ENCODE measurements around the gene BAD.

The BAD gene

DNA sequence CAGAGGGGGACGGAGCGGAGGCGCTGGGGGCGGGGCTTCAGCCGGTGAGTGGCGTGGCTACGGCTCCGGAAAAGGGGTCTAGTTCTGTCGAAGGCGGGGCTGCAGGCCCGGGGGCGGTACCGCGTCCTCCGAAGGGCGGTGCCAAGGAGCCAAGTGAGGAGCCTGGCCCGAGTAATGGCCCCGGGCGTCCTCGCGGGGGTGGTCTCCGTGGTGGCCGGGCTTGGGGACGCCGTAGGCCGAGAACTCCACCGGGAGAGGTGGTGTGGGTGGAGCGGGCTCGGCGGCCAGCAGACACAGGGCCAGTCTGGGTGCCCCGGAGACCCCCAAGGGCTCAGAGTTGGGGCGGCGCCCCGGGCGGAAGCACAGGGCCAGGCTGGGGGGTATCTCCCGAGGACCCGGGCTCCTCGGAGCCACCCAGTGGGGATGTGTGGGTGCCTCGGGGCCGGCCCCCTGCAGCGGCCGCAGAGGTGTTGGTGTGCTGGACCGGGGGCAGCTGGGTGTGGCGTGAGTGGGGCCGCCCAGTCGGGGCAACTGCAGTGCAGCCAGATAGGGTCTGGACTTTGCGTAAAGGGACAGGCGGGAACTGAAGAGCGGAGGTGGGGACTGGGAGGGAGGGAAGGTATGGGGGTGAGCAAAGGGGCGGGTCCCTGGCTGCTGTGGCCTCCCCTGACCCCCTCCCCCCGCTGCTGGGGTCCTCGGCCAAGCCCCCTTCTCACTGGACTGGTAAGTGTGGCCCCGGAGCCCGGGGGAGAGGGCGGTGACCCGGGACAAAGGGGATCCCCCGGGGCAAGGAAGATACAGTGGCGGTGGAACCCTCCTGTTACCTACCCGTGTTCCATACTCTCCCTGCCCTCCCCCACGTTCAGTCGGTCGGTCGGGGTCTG, 42.7 kb downstream of the BAD start:
- DNase-seq: peak; percentile 99

DNA sequence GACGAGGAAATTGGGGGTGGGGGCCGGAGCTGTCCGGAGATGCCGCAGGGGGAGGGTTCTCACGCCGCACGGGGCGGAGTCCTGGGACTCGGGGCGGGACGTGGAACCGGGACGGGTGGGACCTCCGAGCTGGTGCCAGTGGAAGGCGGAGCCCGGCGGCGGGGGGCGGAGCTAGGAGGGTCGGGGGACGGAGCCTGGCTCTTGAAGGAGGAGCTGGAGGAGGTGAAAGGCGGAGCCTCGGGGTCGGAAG, 43.3 kb downstream of the BAD start:
- DNase-seq: no peak

DNA sequence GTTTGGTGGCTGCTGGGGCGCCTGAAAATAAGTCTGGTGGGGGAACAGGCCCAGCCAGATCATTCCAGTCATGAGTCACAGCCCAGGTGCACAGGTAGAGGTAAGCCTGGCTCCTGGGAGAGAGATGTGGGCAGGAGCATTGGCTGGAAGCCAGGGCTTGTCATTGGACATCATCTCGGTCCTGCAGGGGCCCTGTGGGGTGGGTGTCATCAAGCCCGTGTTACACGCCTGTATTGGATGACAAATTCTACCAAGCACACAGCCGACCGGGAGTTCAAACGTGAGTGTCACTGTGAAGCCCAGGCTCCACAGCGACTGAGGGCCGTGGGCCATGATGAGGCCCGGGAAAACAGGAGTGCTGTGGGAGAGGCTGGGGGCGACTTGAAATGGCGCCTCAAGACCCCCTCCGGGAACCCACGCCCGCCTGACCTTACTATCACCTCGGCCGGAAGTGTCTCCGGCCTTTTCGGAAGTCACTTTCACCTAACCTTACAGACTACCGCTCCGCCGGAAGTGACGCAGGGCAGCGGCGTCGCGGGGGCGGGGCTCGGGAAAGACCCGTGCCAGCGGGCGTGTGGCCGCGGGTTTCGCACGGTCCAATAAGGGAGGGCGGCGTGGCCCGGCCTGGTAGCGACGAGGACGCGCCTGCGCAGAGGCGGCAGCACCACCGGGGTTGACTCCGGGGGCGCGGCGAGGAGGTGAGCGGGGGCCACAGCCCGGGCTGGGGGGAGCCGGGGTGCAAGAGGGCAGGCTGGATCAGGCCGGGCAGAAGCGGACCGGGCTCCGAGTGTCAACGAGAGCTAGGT, 43.8 kb downstream of the BAD start, which contains the start of gene FKBP2:
Gene FKBP2, plus strand, starts transcription at position 661 of the 806 bp plus-strand sequence. CDS start 1,293 bp downstream, outside the sequence.
- DNase-seq: peak; percentile 99

DNA sequence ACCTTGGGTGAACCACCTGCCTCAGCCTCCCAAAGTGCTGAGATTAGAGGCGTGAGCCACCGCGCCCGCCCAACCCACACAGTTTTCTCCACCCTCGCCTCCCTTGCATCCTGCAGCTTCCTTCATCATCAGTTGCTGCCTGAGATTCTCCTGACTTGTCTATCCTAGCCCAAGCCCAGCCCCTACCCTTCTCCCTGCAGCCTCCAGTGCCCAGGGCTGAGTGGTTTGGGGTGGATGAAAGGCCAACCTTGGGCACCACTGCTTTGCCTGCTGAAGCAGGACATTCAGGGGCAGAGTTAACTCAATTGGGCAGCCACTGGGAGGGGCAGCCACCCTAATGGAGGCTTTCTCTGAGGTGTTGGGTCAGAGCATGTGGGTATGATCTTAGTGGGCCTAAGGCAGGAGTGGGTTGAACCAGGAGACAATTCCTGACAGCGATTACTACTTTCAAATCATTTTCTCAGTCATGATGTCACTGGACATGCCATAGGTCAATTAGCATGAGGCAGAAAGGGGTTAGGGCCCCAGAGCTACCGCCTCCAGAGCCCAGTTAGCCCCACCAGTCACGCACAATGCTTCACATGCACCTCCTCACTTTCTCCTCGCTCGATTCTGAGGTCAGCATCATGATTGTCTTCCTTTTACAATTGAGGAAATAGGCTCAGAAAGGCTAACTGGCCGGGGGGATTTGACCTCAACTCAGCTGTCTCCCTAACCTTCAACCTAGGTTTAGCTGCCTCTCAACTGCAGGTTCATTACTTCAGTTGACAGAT, 44.6 kb downstream of the BAD start:
- peak; percentile 84 for DNase-seq

DNA sequence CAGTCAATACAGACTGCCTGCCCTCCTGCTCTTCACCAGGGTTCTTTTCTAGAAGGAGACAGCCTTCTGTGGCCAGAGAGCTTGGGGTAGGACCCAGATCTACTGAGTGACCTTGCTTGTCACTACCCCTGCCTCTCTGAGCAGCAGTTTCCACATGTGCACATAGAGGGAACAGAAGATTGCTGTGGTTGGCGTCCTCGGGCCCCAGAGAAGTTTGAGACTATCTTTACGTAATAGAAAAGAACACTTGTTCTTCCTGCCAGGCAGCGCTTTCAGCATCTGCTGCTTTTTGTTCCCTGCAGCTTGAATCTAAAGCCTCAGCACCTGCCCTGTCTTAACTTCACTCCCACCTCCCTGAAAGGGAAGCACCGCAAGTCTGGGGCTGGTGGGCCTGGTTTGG, 45.5 kb downstream of the BAD start:
- no peak for DNase-seq

DNA sequence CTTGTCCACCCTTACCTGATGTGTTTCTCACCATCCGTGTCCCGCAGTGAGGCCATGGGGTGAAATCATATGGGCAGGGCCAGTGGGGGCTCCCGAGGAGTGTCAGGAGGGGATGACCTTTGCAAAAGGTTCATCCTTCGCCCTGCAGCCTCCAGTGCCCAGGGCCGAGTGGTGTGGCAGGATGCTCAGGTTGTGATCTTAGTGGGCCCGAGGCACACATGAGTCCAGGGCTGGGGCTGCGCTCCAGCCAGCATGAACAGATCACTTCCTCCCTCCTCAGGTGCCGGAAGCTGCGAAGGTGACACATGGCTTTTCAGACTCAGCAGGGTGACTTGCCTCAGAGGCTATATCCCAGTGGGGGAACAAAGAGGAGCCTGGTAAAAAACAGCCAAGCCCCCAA, 46.4 kb downstream of the BAD start:
- DNase-seq: no peak

DNA sequence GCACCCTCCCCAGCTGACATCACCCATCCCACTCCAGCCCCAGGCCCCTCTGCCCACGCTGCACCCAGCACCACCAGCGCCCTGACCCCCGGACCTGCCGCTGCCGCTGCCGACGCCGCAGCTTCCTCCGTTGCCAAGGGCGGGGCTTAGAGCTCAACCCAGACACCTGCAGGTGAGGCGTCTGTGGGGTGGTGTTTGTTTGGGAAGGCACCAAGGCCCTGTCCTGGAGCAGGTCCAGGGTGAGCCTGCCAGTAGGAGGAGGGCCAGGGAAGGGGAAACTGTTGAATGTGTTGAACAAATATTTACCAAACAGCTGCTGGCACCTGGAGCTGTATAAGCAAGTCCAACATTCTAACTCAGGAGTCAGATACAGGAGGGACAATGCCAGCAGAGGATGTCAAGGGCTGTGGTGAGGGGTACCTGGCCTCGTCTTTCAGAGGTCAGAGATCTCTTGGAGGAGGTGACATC, 46.9 kb downstream of the BAD start:
- no peak for DNase-seq

DNA sequence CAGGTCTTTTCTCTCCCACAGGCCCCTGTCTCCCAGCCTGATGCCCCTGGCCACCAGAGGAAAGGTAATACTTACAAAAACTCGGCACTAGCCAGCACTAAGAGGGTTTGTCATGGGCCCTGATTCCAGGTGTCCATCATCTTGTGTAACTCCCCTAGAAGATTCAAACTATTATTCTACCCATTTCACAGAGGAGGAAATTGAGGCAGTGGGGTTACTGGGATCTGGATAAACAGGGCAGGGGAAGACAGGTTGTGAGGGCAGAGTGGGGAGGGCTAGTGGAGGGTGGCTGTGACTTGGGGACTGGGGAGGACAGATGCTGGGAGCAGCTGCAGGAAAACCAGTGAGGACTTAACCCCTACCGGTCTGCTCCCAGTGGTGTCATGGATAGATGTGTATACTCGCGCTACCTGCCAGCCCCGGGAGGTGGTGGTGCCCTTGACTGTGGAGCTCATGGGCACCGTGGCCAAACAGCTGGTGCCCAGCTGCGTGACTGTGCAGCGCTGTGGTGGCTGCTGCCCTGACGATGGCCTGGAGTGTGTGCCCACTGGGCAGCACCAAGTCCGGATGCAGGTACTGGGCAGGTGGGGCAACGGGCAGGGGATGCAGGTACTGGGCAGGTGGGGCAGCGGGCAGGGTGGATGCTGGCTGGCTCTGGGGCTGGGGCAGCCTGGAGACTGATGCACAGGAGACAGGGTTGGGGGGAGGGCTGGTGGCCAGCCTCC, 48.9 kb downstream of the BAD start:
- no peak for DNase-seq

DNA sequence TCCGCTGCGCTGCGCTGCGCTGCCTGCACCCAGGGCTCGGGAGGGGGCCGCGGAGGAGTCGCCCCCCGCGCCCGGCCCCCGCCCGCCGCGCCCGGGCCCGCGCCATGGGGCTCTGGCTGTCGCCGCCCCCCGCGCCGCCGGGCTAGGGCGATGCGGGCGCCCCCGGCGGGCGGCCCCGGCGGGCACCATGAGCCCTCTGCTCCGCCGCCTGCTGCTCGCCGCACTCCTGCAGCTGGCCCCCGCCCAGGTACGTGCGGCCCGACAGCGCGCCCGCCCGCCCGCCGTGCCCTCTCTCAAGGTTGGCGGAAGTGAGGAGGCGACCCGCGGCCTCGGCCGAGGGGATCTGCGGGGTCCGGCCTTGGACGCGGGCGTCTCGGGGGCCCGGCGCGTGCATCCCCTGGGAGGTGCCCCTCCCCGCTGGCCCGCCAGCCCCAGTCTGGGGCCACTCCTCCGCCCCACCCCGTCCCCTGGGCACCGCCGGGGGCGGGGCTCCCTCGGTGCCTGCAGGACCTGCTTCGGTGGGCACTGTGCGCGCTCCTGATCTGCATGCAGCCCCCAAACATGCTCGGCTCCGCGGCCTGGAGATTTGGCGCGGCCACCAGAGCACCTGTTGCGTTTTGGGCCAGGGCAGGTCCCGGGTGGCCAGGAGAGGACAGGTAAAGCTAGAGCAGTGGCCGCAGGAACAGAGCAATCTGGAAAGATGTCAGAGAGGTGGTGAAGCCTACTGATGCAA, 49.7 kb downstream of the BAD start:
- DNase-seq: peak; percentile 49

DNA sequence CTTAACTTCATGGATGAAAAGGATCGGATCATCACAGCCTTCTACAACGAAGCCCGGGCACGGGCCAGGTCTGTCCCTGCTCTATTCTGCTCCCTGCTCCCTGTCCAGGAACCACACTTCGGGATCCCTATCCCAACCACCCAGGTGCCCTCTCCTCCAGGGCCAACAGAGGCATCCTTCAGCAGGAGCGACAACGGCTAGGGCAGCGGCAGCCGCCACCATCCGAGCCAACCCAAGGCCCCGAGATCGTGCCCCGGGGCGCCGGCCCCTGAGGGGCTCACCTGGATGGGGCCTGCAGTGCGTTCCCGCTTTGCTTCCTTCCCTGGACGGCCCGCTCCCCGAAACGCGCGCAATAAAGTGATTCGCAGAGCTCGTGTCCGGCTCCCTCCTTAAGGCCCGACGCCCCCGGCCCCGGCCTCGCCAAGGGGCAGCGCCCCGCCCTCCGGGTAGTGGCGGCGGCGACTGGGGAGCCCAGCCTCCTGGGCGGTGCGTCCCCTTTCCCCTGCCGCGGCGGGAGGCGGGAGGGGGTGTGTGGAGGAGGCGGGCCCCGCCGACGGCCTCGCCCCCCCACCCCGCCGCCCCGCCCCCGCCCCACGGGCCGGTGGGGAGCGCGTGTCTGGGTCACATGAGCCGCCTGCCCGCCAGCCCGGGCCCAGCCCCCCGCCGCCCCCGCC, 50.4 kb downstream of the BAD start, which contains the start of gene VEGFB:
Gene VEGFB, plus strand, starts transcription at position 672 of the 674 bp plus-strand sequence. CDS start 250 bp downstream, outside the sequence.
- peak; percentile 80 for DNase-seq

DNA sequence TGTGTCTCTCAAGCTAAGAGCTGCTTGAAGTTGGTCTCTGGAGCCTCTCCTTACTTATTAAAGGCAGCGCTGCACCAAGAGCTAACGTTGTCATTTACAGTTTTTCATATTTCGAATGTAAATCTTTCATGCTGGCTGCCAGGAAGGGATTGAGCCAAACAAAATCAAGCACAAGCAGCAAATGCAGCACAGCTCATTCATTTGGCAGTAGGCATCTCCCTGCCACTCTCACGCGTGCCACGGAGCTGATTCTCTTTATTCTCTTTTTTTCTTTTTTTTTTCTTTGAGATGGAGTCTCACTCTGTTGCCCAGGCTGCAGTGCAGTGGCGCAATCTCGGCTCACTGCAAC, 51.5 kb downstream of the BAD start:
- no peak for DNase-seq

DNA sequence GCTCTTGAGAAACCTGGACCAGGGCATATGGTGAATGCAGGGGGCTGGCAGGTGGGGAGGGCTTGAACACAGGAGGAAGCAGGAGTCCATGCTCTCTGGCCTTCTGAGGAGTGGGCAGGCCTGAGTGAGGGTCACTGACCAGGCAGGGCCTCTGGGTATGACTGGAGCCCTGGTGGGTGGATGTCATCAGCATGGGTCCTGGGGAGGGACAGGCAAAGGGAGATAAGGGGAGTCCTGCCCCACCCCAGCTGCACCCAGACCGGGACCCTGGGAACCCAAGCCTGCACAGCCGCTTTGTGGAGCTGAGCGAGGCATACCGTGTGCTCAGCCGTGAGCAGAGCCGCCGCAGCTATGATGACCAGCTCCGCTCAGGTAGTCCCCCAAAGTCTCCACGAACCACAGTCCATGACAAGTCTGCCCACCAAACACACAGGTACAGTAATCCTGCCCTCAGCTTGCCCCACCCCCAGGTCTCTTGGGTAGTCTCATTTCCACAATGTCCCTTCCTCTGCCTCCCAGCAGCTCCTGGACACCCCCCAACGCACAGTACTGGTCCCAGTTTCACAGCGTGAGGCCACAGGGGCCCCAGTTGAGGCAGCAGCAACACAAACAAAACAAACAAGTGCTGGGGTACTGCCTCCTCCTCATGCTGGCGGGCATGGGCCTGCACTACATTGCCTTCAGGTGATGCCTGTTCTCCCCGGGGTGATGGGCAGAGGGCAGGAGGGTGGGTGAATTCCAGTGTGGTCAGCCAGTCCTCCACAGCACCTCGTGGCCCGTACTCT, 52.1 kb downstream of the BAD start:
- no peak for DNase-seq

DNA sequence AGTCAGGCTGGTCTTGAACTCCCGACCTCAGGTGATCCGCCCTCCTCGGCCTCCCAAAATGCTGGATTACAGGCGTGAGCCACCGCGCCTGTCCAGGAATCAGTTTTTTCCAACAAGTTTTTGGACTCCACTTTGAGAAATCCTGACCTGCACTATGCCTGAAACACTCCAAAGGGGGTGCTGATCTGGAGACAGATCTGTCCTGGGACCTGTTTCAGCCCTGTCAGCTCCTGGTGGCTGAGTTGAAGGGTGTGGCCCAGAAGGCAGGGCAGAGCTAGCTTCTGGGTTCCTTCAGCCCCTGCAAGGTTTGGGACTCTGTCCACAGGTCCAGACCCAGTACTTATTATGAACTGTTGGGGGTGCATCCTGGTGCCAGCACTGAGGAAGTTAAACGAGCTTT, 52.9 kb downstream of the BAD start:
- no peak for DNase-seq

DNA sequence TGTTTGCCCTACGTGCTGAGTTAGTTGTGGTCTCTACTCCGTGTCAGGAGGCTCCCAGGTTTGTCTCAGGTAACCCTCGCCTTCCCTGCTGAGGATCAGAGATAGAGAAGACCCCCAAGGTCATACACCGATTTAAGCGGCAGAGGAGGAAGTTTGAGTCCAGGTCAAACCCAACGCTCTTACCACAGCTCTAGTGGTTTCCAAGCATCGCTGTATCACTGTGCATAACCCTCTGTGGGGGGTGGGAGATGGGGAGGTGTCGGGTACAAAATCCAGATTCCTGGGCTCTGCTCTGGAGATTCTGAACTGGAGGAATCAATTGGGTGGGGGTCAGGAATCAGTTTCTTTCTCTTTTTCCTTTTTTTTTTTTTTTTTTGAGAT, 53.5 kb downstream of the BAD start:
- DNase-seq: no peak

DNA sequence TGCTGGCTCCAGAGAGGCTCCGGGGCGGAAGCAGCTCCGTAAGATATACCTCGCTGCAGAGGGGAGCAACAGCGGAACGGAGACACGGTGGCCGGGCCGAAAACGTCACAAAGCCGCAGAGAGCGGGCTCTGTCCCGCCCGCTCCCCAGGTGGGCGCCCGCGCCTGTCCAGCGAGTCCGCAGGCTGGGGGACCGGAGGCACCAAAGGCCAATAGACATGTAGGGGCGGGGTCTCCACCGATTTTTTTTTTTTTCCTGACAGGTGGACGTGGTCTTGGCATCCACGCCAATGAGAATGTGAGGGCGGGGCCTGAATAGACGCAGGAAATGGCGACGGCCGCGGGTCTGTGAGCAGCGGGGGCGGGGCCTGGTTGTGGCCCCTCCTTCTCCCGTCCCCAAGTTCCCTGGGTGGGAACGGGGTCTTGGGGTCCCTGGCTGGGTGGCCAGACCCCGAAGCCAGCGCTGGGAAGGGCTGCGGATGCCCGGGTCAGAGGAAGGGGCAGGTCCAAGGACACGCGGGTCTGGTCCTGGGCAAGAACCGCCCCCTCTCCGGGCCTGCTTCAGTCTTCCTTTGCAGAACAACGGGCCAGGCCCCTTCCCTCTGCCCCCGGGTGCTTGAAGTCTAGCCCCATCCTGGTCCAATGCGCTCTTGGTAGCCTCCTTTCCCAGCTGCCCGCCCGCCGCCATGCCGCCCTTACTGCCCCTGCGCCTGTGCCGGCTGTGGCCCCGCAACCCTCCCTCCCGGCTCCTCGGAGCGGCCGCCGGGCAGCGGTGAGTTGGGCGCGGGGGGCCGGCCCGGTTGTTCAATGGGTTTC, 54.1 kb downstream of the BAD start, which contains the start of gene DNAJC4:
Gene DNAJC4, plus strand, starts transcription at position 378 of the 814 bp plus-strand sequence. Its CDS starts 307 bp downstream, at position 685.
- peak; percentile 91 for DNase-seq

DNA sequence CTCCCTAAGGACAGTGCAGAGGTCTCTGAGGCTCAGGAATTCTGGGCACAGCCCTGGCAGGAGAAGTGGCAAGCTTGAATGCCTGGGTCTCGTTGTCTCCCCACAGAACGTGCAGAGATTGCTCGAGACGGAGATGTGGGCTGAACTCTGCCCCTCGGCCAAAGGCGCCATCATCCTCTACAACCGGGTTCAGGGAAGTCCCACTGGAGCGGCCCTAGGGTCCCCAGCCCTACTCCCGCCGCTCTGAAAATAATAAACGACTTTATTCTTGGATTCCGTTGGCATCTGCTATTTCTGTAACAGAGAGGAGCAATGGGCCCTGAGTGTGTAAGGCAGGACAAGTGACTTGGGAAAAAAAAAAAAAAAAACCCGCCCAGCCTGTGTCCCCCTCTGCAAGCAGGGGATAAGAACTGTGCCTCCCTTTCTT, 54.7 kb downstream of the BAD start:
- no peak for DNase-seq

DNA sequence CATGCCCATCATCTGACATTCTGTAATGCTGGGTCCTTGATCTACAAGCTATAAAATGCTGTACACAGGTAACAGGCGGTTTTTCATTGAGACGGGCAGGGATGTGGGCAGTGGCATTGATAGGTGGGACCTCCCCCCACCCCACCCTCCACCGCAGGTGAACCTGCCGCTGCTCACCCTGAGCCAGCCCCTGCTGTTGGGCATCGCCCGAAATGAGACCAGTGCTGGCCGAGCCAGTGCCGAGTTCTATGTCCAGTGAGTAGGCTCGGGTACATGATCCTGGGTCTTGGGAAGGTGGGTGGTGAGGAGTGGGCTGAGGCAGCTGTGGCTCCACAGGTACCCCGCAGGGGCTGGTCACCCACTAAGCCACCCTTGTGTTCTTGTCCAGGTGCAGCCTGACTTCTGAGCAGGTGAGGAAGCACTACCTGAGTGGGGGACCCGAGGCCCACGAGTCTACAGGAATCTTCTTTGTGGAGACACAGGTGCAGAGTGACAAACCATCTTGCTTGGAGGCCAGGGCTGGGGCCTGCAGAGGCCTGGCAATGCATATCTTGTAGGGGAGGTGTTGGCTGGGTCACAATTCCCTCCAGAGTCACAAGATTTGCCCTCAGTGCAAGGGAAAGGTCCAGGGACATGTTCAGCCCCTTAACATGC, 55.2 kb downstream of the BAD start:
- DNase-seq: no peak

DNA sequence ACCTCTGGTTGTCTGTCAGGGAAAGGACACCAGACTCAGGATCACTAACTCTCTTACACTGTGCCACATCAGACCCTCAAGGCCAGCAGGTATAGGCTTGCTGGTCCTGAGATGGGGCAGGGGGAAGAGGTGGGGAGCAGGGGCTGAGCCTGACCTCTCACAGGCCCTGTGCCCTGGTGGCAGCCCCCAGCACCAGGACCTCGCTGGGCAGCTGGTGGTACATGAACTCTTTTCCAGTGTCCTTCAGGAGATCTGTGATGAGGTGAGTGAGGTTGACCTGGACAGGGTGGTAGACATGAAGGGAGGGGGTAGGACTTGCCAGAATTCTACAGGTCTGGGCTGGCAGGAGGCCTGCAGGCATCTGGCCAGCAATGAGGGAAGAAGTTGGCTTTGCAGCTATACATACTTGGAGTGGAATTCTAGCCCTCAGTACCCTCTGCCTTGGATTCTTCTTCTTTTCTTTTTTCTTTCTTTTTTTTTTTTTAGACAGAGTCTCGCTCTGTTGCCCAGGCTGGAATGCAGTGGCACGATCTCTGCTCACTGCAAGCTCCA, 57.0 kb downstream of the BAD start:
- no peak for DNase-seq
